HG02852 (cell line): Measurements from ENCODE around the gene ABCA13.

ENCODE experiments used
- ATAC-seq: cut with Tn5 transposase; IDR thresholded peaks from one replicate; pipeline ENCODE4 v1.9.1; 2021; ENCODE audit warnings: mild to moderate bottlenecking, moderate library complexity; ENCODE audit not compliant: unreplicated experiment

Gene ABCA13

GRCh38 chr7:48426331-48426965 lies 255.2 kb downstream of the ABCA13 start:
- no peak for ATAC-seq

- no peak for ATAC-seq
Measured at GRCh38 chr7:48426966-48427555, 255.8 kb downstream of the ABCA13 start.

DNA sequence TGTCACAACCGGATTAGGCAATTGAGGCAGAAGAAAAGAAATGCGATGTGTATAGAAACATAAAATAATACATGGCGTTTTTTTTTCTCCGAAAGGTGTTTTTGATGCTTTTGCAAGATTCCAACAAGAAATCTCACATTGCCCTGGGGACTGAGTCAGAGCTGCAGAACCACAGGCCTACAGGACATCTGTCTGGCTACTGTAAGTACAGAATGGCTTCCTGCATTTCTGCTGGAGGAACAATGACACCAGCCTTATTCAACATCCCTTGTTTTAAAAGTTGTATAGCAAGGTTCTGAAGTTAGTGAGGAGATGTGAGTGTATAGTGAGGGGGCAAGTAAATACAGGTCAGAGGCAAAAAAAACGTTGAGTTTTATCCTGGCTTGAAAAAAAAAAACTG lies 256.4 kb downstream of the ABCA13 start:
- ATAC-seq = no peak

DNA sequence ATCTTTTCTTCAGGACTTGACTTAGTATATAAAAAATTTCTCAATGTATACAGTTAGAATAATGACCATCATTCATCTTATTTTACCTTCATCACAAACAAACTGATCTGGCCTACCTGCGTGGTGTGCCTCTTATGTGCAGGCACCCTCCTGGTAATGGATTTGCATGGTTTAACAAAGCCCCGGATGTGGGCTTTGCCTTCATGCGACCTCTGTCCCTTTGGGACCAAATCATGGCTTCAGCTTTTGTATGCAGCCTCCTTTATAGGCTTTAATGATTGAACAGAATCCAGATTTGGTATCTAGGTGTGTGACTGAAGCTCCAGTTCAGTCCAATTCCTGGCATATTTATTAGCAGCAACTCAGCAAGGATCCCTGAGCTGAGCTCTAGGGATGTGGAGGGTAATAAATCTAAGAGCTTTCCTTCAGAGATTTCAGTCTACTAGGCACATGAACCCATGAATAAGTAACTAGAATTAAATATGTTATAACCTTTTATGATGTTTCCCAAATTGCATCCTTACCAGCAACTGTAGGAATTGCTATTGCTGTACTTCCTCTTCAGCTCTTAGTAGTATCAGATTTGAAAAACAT lies 256.9 kb downstream of the ABCA13 start:
- no peak for ATAC-seq

- no peak for ATAC-seq
Measured at GRCh38 chr7:48429117-48429516, 257.9 kb downstream of the ABCA13 start.

GRCh38 chr7:48438206-48438605 lies 266.9 kb downstream of the ABCA13 start:
- ATAC-seq = no peak

- ATAC-seq = no peak
Measured at GRCh38 chr7:48441848-48442492, 270.7 kb downstream of the ABCA13 start.

DNA sequence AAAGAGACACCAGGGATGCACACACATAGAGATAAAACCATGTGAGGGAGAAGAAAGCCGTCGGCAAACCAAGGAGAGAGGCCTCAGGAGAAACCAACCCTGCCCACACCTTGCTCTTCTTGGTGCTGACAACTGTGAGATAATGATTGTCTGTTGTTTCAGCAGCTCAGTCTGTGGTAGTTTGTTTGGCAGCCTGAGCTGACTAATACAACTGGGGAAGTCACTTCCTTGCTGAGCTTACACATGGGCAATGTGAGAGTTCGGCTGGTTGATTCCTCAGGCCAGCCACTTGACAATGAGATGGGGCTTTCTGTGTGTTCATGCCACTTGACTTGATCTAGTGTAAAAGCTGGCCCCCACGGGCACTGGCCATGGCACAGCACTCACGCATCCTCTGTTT lies 271.8 kb downstream of the ABCA13 start:
- no peak for ATAC-seq

- ATAC-seq = no peak
Measured at GRCh38 chr7:48446721-48447120, 275.5 kb downstream of the ABCA13 start.

GRCh38 chr7:48452218-48452617 lies 281.0 kb downstream of the ABCA13 start:
- no peak for ATAC-seq

DNA sequence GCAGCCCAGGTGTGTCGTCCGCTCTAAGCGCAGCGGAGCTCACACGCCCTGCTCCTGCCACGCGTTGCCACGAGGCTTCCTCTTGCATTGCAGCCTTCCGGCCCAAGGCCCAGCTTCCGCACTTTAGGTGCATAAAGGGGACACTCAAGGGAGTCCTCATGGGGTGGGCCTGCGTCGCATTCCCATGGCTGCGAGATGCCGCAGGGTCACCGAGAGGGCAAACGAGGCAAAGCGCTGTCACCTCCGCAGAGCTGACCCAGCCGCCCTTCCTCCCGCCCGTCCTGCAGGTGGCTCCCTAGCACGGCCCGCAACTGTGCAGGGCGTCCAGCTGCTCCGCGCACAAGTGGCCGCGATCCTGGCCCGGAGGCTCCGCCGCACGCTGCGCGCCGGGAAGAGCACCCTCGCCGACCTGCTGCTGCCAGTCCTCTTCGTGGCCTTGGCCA lies 283.5 kb downstream of the ABCA13 start:
- ATAC-seq = no peak

DNA sequence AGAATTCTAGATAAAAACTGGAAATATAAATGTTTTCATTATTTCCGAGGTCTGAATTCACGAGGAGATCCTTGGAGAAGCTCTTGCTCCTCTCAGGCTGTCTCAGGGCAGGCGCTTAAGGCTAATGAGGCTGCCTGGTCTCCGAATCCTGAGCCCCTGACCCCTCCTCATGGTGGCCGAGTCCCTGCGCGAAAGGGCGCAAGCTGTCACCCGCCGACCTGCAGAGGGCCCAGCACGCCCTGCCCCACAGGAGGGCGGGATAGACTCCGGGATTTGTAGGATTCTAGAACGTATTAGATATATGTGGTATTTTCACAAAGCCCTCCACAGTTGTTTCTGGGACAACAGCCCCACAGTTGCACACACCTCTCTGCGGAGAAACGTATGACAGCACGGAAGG lies 284.1 kb downstream of the ABCA13 start:
- ATAC-seq = no peak

- ATAC-seq = no peak
Measured at GRCh38 chr7:48458701-48459524, 287.7 kb downstream of the ABCA13 start.

- no peak for ATAC-seq
Measured at GRCh38 chr7:48466713-48467112, 295.5 kb downstream of the ABCA13 start.

GRCh38 chr7:48471196-48471595 lies 299.9 kb downstream of the ABCA13 start:
- no peak for ATAC-seq

DNA sequence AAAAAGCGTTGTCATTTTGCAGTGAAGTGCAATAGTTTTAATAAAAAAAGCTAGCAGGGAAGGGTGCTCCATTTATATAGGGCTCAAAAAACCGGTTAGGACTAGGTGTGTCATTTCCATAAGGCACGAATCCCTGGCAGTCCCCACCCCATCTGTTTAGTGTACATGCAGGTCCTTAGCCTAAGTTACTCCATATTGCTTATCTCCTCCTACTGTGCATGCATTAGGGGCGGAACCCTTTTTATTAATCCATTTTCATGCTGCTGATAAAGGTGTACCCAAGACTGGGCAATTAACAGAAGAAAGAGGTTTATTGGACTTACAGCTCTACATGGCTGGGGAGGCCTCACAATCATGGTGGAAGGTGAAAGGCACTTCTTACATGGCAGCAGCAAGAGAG lies 301.4 kb downstream of the ABCA13 start:
- ATAC-seq = no peak

DNA sequence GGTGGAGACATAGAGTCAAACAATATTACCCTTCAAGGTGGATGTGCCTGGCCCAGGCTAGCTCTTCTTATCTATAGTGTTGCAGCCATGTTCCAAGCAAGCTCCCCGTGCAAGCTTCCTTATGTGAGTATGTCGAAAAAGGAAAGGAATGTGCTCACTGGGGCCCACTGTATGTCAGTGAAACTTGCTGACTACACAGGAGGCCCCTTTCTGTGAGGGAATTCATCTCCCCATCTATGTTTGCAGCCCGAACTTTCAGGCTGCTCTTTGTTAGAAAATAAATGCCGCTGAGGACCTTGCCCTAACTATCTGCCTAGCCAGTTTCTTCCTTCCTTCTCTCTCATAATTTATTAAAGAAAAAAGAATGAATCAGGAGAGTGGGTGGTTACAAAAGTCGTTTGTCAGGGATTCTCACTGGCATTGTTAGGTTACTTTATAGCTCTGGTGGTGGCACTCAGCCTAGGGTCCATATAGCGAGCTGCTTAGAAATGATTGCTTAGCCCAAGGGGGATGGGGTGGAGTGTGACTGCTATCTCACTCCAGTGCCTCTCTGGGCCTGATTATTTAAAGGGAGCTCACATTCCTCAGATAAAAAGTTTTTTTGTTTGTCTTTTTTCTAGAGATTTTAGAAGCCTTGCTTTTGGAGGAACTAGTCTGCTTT lies 302.1 kb downstream of the ABCA13 start:
- no peak for ATAC-seq

- no peak for ATAC-seq
Measured at GRCh38 chr7:48481235-48481634, 310.0 kb downstream of the ABCA13 start.

DNA sequence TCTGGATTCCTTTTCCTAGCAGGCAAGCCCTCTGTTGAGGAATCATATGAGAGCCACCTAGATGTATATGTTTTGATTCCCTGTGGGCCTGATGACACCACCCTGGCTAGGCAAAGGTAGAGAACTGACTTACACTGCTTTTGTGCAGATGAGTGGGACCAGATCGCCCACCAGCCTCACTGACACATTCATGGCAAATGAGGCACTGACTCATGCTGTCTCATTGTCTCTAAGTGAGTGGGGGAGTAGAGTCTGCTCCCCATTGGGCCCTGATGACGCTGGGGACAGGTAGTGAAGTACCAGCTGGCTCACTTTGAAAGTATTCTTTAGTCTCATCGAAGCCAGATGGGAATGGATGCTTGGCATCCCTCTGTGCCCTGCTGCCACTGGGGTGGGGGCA lies 326.3 kb downstream of the ABCA13 start:
- no peak for ATAC-seq

DNA sequence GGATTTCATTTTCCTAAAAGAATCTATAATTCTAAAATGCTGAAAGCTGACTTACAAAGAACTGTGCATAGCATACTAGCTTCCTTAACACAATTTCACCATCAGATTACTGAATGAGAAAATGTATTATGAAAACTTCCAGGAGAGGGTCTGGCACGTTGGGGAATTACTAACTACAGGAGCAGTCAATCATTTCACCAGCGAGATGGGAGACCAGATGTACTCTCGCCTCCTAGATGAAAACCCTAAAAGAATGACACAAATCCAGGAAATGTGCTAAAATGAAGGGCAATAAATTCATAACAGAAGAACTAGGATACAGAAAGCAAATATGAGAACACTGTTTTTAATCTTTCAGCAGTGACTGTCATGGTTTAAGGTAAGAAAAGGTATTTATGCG lies 330.8 kb downstream of the ABCA13 start:
- no peak for ATAC-seq

GRCh38 chr7:48505051-48505450 lies 333.8 kb downstream of the ABCA13 start:
- no peak for ATAC-seq
